Uterus (tissue), 2 donors: ENCODE data around the gene GNAO1.

Experiments
- CTCF ChIP-seq, 4 experiments: fragments of 200-600 bp in 2 of 4; fragments of 450-650 bp in 2 of 4; sonication (generic) in 2 of 4; IDR thresholded peaks; one replicate each; pipeline ENCODE4 v1.5.1; 2016 to 2019; ENCODE audit warnings: antibody characterized with exemption in 4 of 4, mild to moderate bottlenecking in 2 of 4, moderate library complexity in 1 of 4
- POLR2A ChIP-seq, 2 donors: fragments of 450-650 bp; IDR thresholded peaks; one replicate each; pipeline ENCODE4 v1.6.1; 2016; ENCODE audit warnings: antibody characterized with exemption in 2 of 2, mild to moderate bottlenecking in 1 of 2, moderate library complexity in 1 of 2

GRCh38 chr16:56311208-56312027 is 120.1 kb downstream of the GNAO1 start:
- TF ChIP-seq CTCF (IDR thresholded peaks at IDR 0.05) (no peak), POLR2A (IDR thresholded peaks at IDR 0.05) (no peak)
